SK-N-MC (cell line): ENCODE data around the gene EFNA3.

Source experiments
- EZH2 ChIP-seq: fragments of 200-600 bp; sonication (generic); IDR thresholded peaks from one replicate; pipeline ENCODE4 v1.6.1; 2017; ENCODE audit warnings: antibody characterized with exemption
- FOXP2 ChIP-seq: optimal IDR thresholded peaks from 2 replicates; pipeline ENCODE3; 2011; ENCODE audit warnings: mild to moderate bottlenecking, moderate library complexity; ENCODE audit not compliant: insufficient read depth; ENCODE audit errors: extremely low read length, control extremely low read depth
- POLR2AphosphoS5 ChIP-seq: IDR thresholded peaks from 2 replicates; pipeline ENCODE4 v1.6.1; 2012; ENCODE audit warnings: mild to moderate bottlenecking, low read depth, low read length, borderline replicate concordance

DNA sequence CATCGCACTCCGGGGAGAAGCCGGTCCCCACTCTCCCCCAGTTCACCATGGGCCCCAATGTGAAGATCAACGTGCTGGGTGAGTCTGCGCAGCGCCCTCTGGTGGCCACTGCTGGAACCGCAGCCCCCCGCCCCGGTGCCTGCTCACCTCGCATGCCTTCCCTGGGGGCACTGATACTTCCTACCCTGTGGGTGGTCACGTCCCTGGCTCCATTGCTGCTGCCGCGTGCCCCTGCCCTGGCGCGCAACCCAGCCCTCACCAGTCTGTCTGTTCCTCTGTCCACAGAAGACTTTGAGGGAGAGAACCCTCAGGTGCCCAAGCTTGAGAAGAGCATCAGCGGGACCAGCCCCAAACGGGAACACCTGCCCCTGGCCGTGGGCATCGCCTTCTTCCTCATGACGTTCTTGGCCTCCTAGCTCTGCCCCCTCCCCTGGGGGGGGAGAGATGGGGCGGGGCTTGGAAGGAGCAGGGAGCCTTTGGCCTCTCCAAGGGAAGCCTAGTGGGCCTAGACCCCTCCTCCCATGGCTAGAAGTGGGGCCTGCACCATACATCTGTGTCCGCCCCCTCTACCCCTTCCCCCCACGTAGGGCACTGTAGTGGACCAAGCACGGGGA, 7.6 kb downstream of the EFNA3 start:
- TF ChIP-seq EZH2 (no peak), FOXP2 (no peak), POLR2AphosphoS5 (no peak)
